Measurements from ENCODE around the gene PLA2G4D.

The PLA2G4D gene

DNA sequence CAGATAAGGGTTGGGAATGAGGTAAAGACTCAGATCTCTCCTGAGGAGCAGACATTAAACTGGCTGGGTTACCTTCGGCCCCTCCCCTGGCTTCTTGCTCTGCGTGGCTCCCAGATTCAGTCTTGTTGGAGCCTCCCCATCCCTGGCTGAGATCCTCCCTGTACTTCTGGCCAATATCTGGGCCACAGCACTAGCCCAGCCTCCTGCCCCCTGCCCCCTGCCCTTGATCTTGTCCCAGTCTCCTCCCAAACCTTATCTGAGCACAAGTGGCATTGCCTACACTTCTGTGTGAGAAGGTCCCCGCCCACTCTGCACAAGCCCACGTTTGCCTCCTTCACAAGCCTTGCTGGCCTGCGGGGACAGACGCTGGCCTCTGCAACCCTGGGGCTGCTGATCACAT lies 45.2 kb upstream of the PLA2G4D start:
- TF ChIP-seq, protein P1, sequence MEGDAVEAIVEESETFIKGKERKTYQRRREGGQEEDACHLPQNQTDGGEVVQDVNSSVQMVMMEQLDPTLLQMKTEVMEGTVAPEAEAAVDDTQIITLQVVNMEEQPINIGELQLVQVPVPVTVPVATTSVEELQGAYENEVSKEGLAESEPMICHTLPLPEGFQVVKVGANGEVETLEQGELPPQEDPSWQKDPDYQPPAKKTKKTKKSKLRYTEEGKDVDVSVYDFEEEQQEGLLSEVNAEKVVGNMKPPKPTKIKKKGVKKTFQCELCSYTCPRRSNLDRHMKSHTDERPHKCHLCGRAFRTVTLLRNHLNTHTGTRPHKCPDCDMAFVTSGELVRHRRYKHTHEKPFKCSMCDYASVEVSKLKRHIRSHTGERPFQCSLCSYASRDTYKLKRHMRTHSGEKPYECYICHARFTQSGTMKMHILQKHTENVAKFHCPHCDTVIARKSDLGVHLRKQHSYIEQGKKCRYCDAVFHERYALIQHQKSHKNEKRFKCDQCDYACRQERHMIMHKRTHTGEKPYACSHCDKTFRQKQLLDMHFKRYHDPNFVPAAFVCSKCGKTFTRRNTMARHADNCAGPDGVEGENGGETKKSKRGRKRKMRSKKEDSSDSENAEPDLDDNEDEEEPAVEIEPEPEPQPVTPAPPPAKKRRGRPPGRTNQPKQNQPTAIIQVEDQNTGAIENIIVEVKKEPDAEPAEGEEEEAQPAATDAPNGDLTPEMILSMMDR (IDR thresholded peaks at IDR 0.05; ENCODE audit: low read depth, low read length): no peak
- H3K4me3 ChIP-seq (ENCODE audit: low read depth, low read length): no peak overlapping the region
- H3K27ac ChIP-seq: no peak overlapping the region
- H3K9me3 ChIP-seq (ENCODE audit: severe bottlenecking): no peaks in the 10 kb centered on the region
- no peak for DNase-seq
- H3K36me3 ChIP-seq: no peaks in the 10 kb centered on the region
- no peaks in the 10 kb centered on the region for H3K27me3 ChIP-seq (ENCODE audit: insufficient read depth, low read depth, severe bottlenecking)

GRCh38 chr15:42138968-42139386 lies 44.6 kb upstream of the PLA2G4D start:
- TF ChIP-seq, protein P1 (IDR thresholded peaks at IDR 0.05; ENCODE audit: low read depth, low read length): no peak
- no peak for DNase-seq
- H3K27ac ChIP-seq: no peak overlapping the region
- no peaks in the 10 kb centered on the region for H3K9me3 ChIP-seq (ENCODE audit: severe bottlenecking)
- no peak overlapping the region for H3K4me3 ChIP-seq (ENCODE audit: low read depth, low read length)
- no peaks in the 10 kb centered on the region for H3K36me3 ChIP-seq
- no peaks in the 10 kb centered on the region for H3K27me3 ChIP-seq (ENCODE audit: insufficient read depth, low read depth, severe bottlenecking)

DNA sequence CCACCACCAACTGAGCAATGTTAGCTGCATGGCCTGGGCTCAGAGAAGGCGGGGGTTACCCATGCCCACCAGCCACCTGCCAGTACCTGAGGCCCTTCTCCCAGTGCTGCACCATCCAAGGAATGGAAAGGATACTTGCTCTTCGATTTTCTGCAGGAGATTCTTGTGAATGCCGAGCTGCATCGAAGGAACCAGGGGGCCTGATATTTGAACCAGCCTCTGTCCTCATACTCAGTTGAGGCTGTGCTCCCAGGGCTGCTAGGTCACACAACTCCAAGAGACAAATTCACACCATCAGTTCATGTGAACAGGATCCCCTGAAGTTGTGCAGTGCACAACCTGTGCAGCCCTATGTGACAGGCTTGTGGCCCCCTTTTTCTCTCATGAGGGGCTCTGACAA lies 44.0 kb upstream of the PLA2G4D start:
- Histone ChIP-seq H3K4me3 (ENCODE audit: low read depth, low read length) (no peak overlapping the region), H3K27ac (no peak overlapping the region), H3K36me3 (no peaks in the 10 kb centered on the region), H3K27me3 (ENCODE audit: insufficient read depth, low read depth, severe bottlenecking) (no peaks in the 10 kb centered on the region), H3K9me3 (ENCODE audit: severe bottlenecking) (no peaks in the 10 kb centered on the region)
- no peak for DNase-seq
- TF ChIP-seq, protein P1 (IDR thresholded peaks at IDR 0.05; ENCODE audit: low read depth, low read length): no peak

GRCh38 chr15:42137461-42138261 lies 43.3 kb upstream of the PLA2G4D start:
- Histone ChIP-seq H3K9me3 (ENCODE audit: severe bottlenecking) (no peaks in the 10 kb centered on the region), H3K27me3 (ENCODE audit: insufficient read depth, low read depth, severe bottlenecking) (no peaks in the 10 kb centered on the region), H3K4me3 (ENCODE audit: low read depth, low read length) (no peak overlapping the region), H3K27ac (no peak overlapping the region), H3K36me3 (no peaks in the 10 kb centered on the region)
- DNase-seq: no peak
- TF ChIP-seq, protein P1 (IDR thresholded peaks at IDR 0.05; ENCODE audit: low read depth, low read length): peak; percentile 44

- no peaks in the 10 kb centered on the region for H3K36me3 ChIP-seq
- DNase-seq: no peak
- TF ChIP-seq, protein P1 (IDR thresholded peaks at IDR 0.05; ENCODE audit: low read depth, low read length): no peak
- no peak overlapping the region for H3K27ac ChIP-seq
- no peak overlapping the region for H3K4me3 ChIP-seq (ENCODE audit: low read depth, low read length)
- H3K27me3 ChIP-seq (ENCODE audit: insufficient read depth, low read depth, severe bottlenecking): no peaks in the 10 kb centered on the region
- H3K9me3 ChIP-seq (ENCODE audit: severe bottlenecking): no peaks in the 10 kb centered on the region
Observed at GRCh38 chr15:42136513-42136912, 42.2 kb upstream of the PLA2G4D start.

DNA sequence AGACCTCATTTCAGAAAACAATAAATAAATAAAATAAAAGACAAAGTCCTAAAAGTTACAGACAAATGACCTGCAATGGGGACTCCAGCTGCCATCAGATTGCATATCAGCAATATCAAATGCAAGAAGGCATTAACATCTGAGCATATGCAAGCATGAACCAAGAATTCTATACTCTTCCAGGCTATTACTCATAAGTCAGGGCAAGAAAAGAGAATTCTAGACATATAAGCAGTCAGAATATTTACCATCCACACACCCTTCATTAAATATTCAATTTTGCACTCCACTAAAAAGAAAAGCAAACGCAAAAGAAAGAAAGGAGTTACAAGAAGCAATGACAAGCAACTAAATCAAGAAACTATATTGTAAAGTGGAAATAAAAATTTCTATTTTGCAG lies 41.0 kb upstream of the PLA2G4D start:
- no peak for DNase-seq
- Histone ChIP-seq H3K36me3 (no peaks in the 10 kb centered on the region), H3K27me3 (ENCODE audit: insufficient read depth, low read depth, severe bottlenecking) (no peaks in the 10 kb centered on the region), H3K27ac (no peak overlapping the region), H3K4me3 (ENCODE audit: low read depth, low read length) (no peak overlapping the region), H3K9me3 (ENCODE audit: severe bottlenecking) (no peaks in the 10 kb centered on the region)
- TF ChIP-seq, protein P1 (IDR thresholded peaks at IDR 0.05; ENCODE audit: low read depth, low read length): no peak

All from WERI-Rb-1 (cell line).